C4-2B (cell line): ENCODE data around the gene AQP6.

Experiments used
- CTCF ChIP-seq: fragments of 450-650 bp; conservative IDR thresholded peaks from 2 replicates; pipeline ENCODE4 v1.5.1; 2017; ENCODE audit warnings: mild to moderate bottlenecking
- ZFX ChIP-seq: fragments of 450-650 bp; IDR thresholded peaks from 2 replicates; pipeline ENCODE4 v1.6.1; 2017

DNA sequence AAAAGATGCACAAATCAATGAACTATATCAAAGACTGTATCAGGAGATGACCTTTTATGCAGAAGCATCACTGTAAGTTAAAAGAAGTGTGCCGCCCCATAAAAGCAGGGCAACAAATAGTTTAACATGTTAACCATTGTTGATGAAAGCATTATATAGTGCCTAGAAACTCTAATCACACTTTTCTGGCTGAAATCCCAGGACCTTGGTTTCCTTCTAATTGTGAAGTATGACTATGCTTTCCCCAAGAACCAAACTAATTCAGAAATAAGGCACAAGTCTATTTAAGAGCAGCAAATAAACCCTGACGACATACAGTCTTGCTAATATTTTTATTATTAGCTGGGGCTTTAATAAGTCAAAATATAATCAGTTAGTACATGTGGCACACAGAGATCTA lies 30.8 kb downstream of the AQP6 start:
- TF ChIP-seq CTCF (no peak), ZFX (no peak)
